Activated B cell treated with CpG ODN at 0.5 μM for 24 hours (primary cell): Measurements from ENCODE around the gene ADGRB3. TPM values are rescaled to one million over a fixed set of nuclear protein-coding genes. Genes with fewer than 3 reads are reported as not detected.

Experiments
- ATAC-seq: fragments of 200-7000 bp; cut with Tn5 transposase; one replicate; pipeline ENCODE4 v1.10.0; 2021; ENCODE audit warnings: low read depth, mild to moderate bottlenecking, moderate library complexity
- CTCF ChIA-PET: fragments of 350-600 bp; sonication (Branson Sonifier 250); formaldehyde crosslinking; loops from one replicate; lab custom pipeline; 2021; ENCODE audit warnings: antibody characterized with exemption; lab: Charles Lee
- POLR2A ChIA-PET: fragments of 350-600 bp; sonication (Branson Sonifier 250); formaldehyde crosslinking; loops from one replicate; lab custom pipeline; 2021; ENCODE audit warnings: antibody characterized with exemption; lab: Charles Lee
- DNase-seq: peaks from one replicate; pipeline ENCODE4 v3.0.0; 2022
- H3K27ac Mint-ChIP-seq: one replicate; pipeline ENCODE4 v1.8.0; 2020; ENCODE audit warnings: mixed read lengths
- H3K27me3 Mint-ChIP-seq: one replicate; pipeline ENCODE4 v1.8.0; 2021; ENCODE audit warnings: mixed read lengths
- H3K36me3 Mint-ChIP-seq: one replicate; pipeline ENCODE4 v1.8.0; 2021; ENCODE audit warnings: low read depth, mixed read lengths
- H3K4me1 Mint-ChIP-seq: one replicate; pipeline ENCODE4 v1.8.0; 2021; ENCODE audit warnings: mixed read lengths
- H3K4me3 Mint-ChIP-seq: one replicate; pipeline ENCODE4 v1.8.0; 2020; ENCODE audit warnings: mild to moderate bottlenecking, mixed read lengths
- H3K9me3 Mint-ChIP-seq: one replicate; pipeline ENCODE4 v1.8.0; 2020; ENCODE audit warnings: mixed read lengths
- CTCF ChIP-seq: fragments of 200-600 bp; IDR thresholded peaks from one replicate; pipeline ENCODE4 v1.8.0; 2022; ENCODE audit warnings: antibody characterized with exemption, mild to moderate bottlenecking
- intact Hi-C: fragments of 100-400 bp; cut with micrococcal nuclease; formaldehyde crosslinking; loops from one replicate; pipeline ENCODE4 v1.15.1; 2024
- total RNA-seq: library from RNA; stranded (reverse); gene quantifications from 2 replicates; pipeline ENCODE4 v1.2.3, GENCODE V29; 2022

The ADGRB3 gene
- total RNA-seq, 1 donor from 2014 or later: not detected

DNA sequence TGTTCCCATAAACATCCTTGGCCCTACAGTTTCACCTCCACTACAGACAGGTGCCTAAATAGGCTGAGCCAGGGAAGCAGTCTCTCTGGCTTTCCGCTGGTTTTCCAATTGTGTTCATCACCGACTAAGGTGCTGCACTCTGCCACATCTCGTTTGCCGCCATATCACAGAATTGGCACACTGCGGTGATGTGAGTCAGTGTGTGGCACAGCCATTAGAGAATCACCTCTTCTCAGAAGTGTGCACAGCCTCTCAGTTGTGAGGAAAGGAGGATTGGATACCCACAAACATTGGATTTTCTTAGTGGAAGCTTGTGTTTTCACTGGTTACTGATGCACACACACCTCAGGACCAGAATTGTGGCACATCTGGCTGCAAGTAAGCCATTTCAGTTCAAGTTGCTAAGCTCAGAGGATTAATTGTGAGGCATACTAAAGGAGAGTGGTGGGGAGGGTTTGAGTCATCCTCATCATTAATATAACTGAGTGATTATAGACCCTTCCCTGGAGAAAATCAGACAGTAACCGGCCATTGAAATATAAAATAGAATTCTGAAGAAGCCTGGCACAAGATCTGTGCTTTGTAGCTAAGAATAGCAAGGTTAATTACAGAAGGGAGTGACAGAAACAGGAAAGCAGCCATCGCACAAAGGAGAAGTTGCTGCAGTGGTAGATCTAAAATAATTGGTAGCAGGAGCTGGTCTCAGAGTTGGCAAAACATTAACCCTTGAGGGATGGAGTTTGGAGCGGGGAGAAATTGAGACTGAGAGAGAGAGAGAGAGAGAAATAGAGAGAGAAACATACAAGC, 654.8 kb downstream of the ADGRB3 start:
- ChIA-PET POLR2A (no interaction called here), CTCF (no interaction called here)
- intact Hi-C loops: no loop called here
- DNase-seq (no peak), ATAC-seq (no peak)
- no peaks in the 10 kb centered on the region for H3K4me1 Mint-ChIP-seq
- no peaks in the 10 kb centered on the region for H3K9me3 Mint-ChIP-seq
- no peaks in the 10 kb centered on the region for H3K27me3 Mint-ChIP-seq
- H3K27ac Mint-ChIP-seq: no peak overlapping the region
- no peak overlapping the region for H3K4me3 Mint-ChIP-seq
- TF ChIP-seq CTCF: no peak
- H3K36me3 Mint-ChIP-seq: no peaks in the 10 kb centered on the region

DNA sequence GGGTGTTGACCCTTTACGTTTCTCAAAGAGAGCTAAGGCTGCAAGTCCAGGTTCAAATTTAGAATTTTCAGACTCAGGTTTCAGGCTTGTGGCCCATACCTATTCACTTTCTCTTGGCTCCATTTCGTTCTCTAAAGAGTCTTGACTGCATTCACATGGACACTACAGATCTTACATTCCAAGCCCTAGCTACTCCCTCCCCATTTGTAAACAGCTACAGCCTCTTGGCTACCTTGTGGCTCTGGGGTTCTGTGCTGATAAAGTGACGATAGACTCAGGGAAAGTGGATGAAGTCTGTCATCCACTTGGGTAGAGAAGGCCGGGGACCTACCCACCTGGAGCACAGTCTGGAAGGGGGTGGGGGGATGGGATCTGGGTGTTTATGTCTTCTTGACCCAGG, 658.4 kb downstream of the ADGRB3 start:
- POLR2A ChIA-PET: no interaction called here
- Mint-ChIP-seq H3K27ac (no peak overlapping the region), H3K36me3 (no peaks in the 10 kb centered on the region), H3K27me3 (no peaks in the 10 kb centered on the region), H3K9me3 (no peaks in the 10 kb centered on the region), H3K4me1 (no peaks in the 10 kb centered on the region), H3K4me3 (no peak overlapping the region)
- ATAC-seq (no peak), DNase-seq (no peak)
- intact Hi-C loops: no loop called here
- CTCF ChIA-PET: no interaction called here
- no peak for TF ChIP-seq CTCF

DNA sequence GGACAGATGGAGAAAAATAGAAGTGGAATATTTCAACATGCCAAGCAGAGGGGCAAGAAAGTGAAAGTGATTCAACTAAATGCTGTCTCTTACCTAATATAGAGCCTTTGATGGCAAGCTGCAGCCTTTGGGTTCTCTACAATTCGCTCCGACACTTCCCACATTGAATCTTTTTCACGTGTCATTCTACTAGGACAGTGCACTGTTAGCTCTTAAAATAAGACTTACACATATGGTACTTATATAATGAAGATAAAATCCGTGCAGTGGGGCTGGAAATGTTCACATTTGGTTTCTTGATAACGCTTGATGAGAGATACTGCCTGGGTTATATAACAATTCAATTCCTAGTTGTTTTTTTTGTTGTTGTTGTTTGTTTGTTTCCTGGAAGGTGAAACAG, 659.3 kb downstream of the ADGRB3 start:
- no peak for TF ChIP-seq CTCF
- intact Hi-C loops: no loop called here
- DNase-seq (no peak), ATAC-seq (no peak)
- ChIA-PET CTCF (no interaction called here), POLR2A (no interaction called here)
- Mint-ChIP-seq H3K36me3 (no peaks in the 10 kb centered on the region), H3K27me3 (no peaks in the 10 kb centered on the region), H3K4me1 (no peaks in the 10 kb centered on the region), H3K9me3 (no peaks in the 10 kb centered on the region), H3K4me3 (no peak overlapping the region), H3K27ac (no peak overlapping the region)

- DNase-seq (no peak), ATAC-seq (no peak)
- ChIA-PET CTCF (no interaction called here), POLR2A (no interaction called here)
- Mint-ChIP-seq H3K27ac (no peak overlapping the region), H3K27me3 (no peaks in the 10 kb centered on the region), H3K4me3 (no peak overlapping the region), H3K36me3 (no peaks in the 10 kb centered on the region), H3K9me3 (no peaks in the 10 kb centered on the region), H3K4me1 (no peaks in the 10 kb centered on the region)
- TF ChIP-seq CTCF: no peak
- intact Hi-C loops: no loop called here
Observed at GRCh38 chr6:69294862-69295261, 659.8 kb downstream of the ADGRB3 start.

DNA sequence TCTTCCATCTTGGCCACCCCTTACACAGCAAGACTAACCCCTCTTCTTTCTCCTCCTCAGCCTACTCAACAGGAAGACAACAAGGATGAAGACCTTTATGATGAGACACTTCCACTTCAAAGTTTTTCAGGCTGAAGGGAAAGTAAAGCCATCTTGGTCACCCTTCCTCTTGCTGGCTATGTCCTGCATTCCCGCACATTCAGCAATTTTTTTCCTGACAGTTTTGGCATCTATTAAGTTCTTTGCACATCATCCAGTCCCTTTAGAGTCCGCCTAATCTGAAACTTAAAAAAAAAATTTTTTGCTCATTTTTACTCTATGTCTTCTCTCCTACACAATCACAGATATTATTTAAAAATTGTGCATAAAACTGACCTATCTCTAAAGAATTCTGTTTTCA, 668.3 kb downstream of the ADGRB3 start:
- no peaks in the 10 kb centered on the region for H3K9me3 Mint-ChIP-seq
- H3K27me3 Mint-ChIP-seq: no peaks in the 10 kb centered on the region
- no peak for TF ChIP-seq CTCF
- POLR2A ChIA-PET: no interaction called here
- CTCF ChIA-PET: no interaction called here
- no peak overlapping the region for H3K27ac Mint-ChIP-seq
- intact Hi-C loops: no loop called here
- ATAC-seq (no peak), DNase-seq (no peak)
- no peak overlapping the region for H3K4me3 Mint-ChIP-seq
- H3K36me3 Mint-ChIP-seq: no peaks in the 10 kb centered on the region
- H3K4me1 Mint-ChIP-seq: no peaks in the 10 kb centered on the region
